GM12873 (cell line): Measurements from ENCODE around the gene ACSM3.

Source experiments
- CTCF ChIP-seq: IDR thresholded peaks from 2 replicates; pipeline ENCODE4 v1.5.1; 2012; ENCODE audit warnings: low read depth, mild to moderate bottlenecking, moderate library complexity, low read length, control low read depth; ENCODE audit not compliant: insufficient read depth; ENCODE audit errors: missing control alignments

The ACSM3 gene

GRCh38 chr16:20773679-20774078 is 9.9 kb downstream of the ACSM3 start:
- no peak for TF ChIP-seq CTCF

GRCh38 chr16:20774703-20775362 is 11.0 kb downstream of the ACSM3 start:
- TF ChIP-seq CTCF, result peak; percentile 95

GRCh38 chr16:20781697-20782096 is 17.9 kb downstream of the ACSM3 start:
- no peak for TF ChIP-seq CTCF

GRCh38 chr16:20782470-20782869 is 18.7 kb downstream of the ACSM3 start:
- TF ChIP-seq CTCF, result no peak

GRCh38 chr16:20784204-20784603 is 20.4 kb downstream of the ACSM3 start:
- no peak for TF ChIP-seq CTCF

- no peak for TF ChIP-seq CTCF
Measured at GRCh38 chr16:20789130-20789529, 25.3 kb downstream of the ACSM3 start.

- no peak for TF ChIP-seq CTCF
Measured at GRCh38 chr16:20791923-20792612, 28.3 kb downstream of the ACSM3 start.
